Activated B cell treated with CpG ODN at 0.5 μM for 24 hours (primary cell): ENCODE results near the gene GAL3ST3. TPM values are rescaled to one million over a fixed set of nuclear protein-coding genes. Genes with fewer than 3 reads are reported as not detected.

Experiments used
- ATAC-seq: fragments of 200-7000 bp; cut with Tn5 transposase; one replicate; pipeline ENCODE4 v1.10.0; 2021; ENCODE audit warnings: low read depth, mild to moderate bottlenecking, moderate library complexity
- CTCF ChIA-PET: fragments of 350-600 bp; sonication (Branson Sonifier 250); formaldehyde crosslinking; loops from one replicate; lab custom pipeline; 2021; ENCODE audit warnings: antibody characterized with exemption; lab: Charles Lee
- POLR2A ChIA-PET: fragments of 350-600 bp; sonication (Branson Sonifier 250); formaldehyde crosslinking; loops from one replicate; lab custom pipeline; 2021; ENCODE audit warnings: antibody characterized with exemption; lab: Charles Lee
- DNase-seq: peaks from one replicate; pipeline ENCODE4 v3.0.0; 2022
- H3K27ac Mint-ChIP-seq: one replicate; pipeline ENCODE4 v1.8.0; 2020; ENCODE audit warnings: mixed read lengths
- H3K27me3 Mint-ChIP-seq: one replicate; pipeline ENCODE4 v1.8.0; 2021; ENCODE audit warnings: mixed read lengths
- H3K36me3 Mint-ChIP-seq: one replicate; pipeline ENCODE4 v1.8.0; 2021; ENCODE audit warnings: low read depth, mixed read lengths
- H3K4me1 Mint-ChIP-seq: one replicate; pipeline ENCODE4 v1.8.0; 2021; ENCODE audit warnings: mixed read lengths
- H3K4me3 Mint-ChIP-seq: one replicate; pipeline ENCODE4 v1.8.0; 2020; ENCODE audit warnings: mild to moderate bottlenecking, mixed read lengths
- H3K9me3 Mint-ChIP-seq: one replicate; pipeline ENCODE4 v1.8.0; 2020; ENCODE audit warnings: mixed read lengths
- CTCF ChIP-seq: fragments of 200-600 bp; IDR thresholded peaks from one replicate; pipeline ENCODE4 v1.8.0; 2022; ENCODE audit warnings: antibody characterized with exemption, mild to moderate bottlenecking
- intact Hi-C: fragments of 100-400 bp; cut with micrococcal nuclease; formaldehyde crosslinking; loops from one replicate; pipeline ENCODE4 v1.15.1; 2024
- total RNA-seq: library from RNA; stranded (reverse); gene quantifications from 2 replicates; pipeline ENCODE4 v1.2.3, GENCODE V29; 2022

The GAL3ST3 gene
- total RNA-seq, 1 donor from 2014 or later: not detected

- Mint-ChIP-seq H3K9me3 (no peaks in the 10 kb centered on the region), H3K4me3 (no peak overlapping the region), H3K27me3 (peaks cover under 1% of the 10 kb centered on the region), H3K36me3 (no peaks in the 10 kb centered on the region), H3K4me1 (peaks cover 7% of the 10 kb centered on the region), H3K27ac (no peak overlapping the region)
- ChIA-PET CTCF (no interaction called here), POLR2A (no interaction called here)
- no peak for TF ChIP-seq CTCF
- intact Hi-C loops: no loop called here
- no peak for DNase-seq
- ATAC-seq: no peak
Observed at GRCh38 chr11:66042227-66042995, 6.5 kb downstream of the GAL3ST3 start.

- POLR2A ChIA-PET: no interaction called here
- Mint-ChIP-seq H3K27me3 (peaks cover 7% of the 10 kb centered on the region), H3K9me3 (no peaks in the 10 kb centered on the region), H3K4me1 (peaks cover 2% of the 10 kb centered on the region), H3K4me3 (no peak overlapping the region), H3K36me3 (no peaks in the 10 kb centered on the region), H3K27ac (no peak overlapping the region)
- ATAC-seq (no peak), DNase-seq (no peak)
- intact Hi-C loops: no loop called here
- CTCF ChIA-PET: no interaction called here
- no peak for TF ChIP-seq CTCF
Observed at GRCh38 chr11:66039765-66040164, 9.2 kb downstream of the GAL3ST3 start.

GRCh38 chr11:66037327-66037726 is 11.6 kb downstream of the GAL3ST3 start:
- no peak for TF ChIP-seq CTCF
- Mint-ChIP-seq H3K4me3 (no peak overlapping the region), H3K27me3 (peaks cover 10% of the 10 kb centered on the region), H3K27ac (no peak overlapping the region), H3K36me3 (no peaks in the 10 kb centered on the region), H3K9me3 (no peaks in the 10 kb centered on the region), H3K4me1 (no peaks in the 10 kb centered on the region)
- no peak for DNase-seq
- POLR2A ChIA-PET: no interaction called here
- intact Hi-C loops: no loop called here
- CTCF ChIA-PET: no interaction called here
- ATAC-seq: no peak

GRCh38 chr11:66036334-66036710 is 12.6 kb downstream of the GAL3ST3 start:
- ATAC-seq (no peak), DNase-seq (no peak)
- no peak overlapping the region for H3K4me3 Mint-ChIP-seq
- no peaks in the 10 kb centered on the region for H3K9me3 Mint-ChIP-seq
- no peaks in the 10 kb centered on the region for H3K4me1 Mint-ChIP-seq
- no peak for TF ChIP-seq CTCF
- H3K27ac Mint-ChIP-seq: no peak overlapping the region
- H3K36me3 Mint-ChIP-seq: no peaks in the 10 kb centered on the region
- H3K27me3 Mint-ChIP-seq: peaks cover 10% of the 10 kb centered on the region
- POLR2A ChIA-PET: interaction anchor here (0.7 kb wide), 1 partner anchor 158 kb away, joined by 7 read pairs; no protein-coding TSS in a partner anchor
- intact Hi-C loops: no loop called here
- CTCF ChIA-PET: no interaction called here

GRCh38 chr11:66035653-66036333 is 13.2 kb downstream of the GAL3ST3 start:
- Mint-ChIP-seq H3K4me3 (no peak overlapping the region), H3K27ac (no peak overlapping the region), H3K9me3 (no peaks in the 10 kb centered on the region), H3K27me3 (peaks cover 10% of the 10 kb centered on the region), H3K4me1 (no peaks in the 10 kb centered on the region), H3K36me3 (no peaks in the 10 kb centered on the region)
- no peak for ATAC-seq
- POLR2A ChIA-PET: interaction anchor here (0.7 kb wide), 1 partner anchor 157 kb away, joined by 7 read pairs; no protein-coding TSS in a partner anchor
- intact Hi-C loops: no loop called here
- no peak for DNase-seq
- CTCF ChIA-PET: no interaction called here
- no peak for TF ChIP-seq CTCF
